OCI-LY1 (cell line): ENCODE results near the gene PPP2R2C.

Experiments
- H2AFZ ChIP-seq: fragments of 200-600 bp; sonication (generic), shearing (Covaris generic); 2 replicates; pipeline ENCODE4 v1.6.0; 2014; ENCODE audit warnings: antibody characterized with exemption, mild to moderate bottlenecking, low read length
- H3F3A ChIP-seq: fragments of 200-600 bp; sonication (generic), shearing (Covaris generic); 2 replicates; pipeline ENCODE4 v1.6.0; 2014; ENCODE audit warnings: mild to moderate bottlenecking, antibody characterized with exemption, low read length, moderate library complexity; ENCODE audit not compliant: insufficient read depth
- H3K27ac ChIP-seq: fragments of 200-600 bp; sonication (generic); 2 replicates; pipeline ENCODE4 v1.5.1; 2014; ENCODE audit warnings: low read length, mixed run types, mild to moderate bottlenecking, low read depth; ENCODE audit not compliant: poor library complexity, severe bottlenecking
- H3K27me3 ChIP-seq: fragments of 200-600 bp; sonication (generic); 2 replicates; pipeline ENCODE4 v1.6.0; 2014; ENCODE audit warnings: antibody characterized with exemption, mild to moderate bottlenecking, low read length, moderate library complexity; ENCODE audit not compliant: insufficient read depth
- H3K36me3 ChIP-seq: fragments of 200-600 bp; sonication (generic); 2 replicates; pipeline ENCODE4 v1.6.1; 2014; ENCODE audit warnings: mild to moderate bottlenecking, antibody characterized with exemption, low read length, moderate library complexity, mixed read lengths; ENCODE audit not compliant: insufficient read depth
- H3K4me1 ChIP-seq: fragments of 200-600 bp; sonication (generic); 2 replicates; pipeline ENCODE4 v1.5.1; 2014; ENCODE audit warnings: mild to moderate bottlenecking, low read length, moderate library complexity; ENCODE audit not compliant: insufficient read depth, severe bottlenecking
- H3K4me2 ChIP-seq: fragments of 200-600 bp; sonication (generic), shearing (Covaris generic); 2 replicates; pipeline ENCODE4 v1.6.1; 2014; ENCODE audit warnings: low read length
- H3K4me3 ChIP-seq: fragments of 200-600 bp; sonication (generic); 2 replicates; pipeline ENCODE4 v1.5.1; 2014; ENCODE audit warnings: low read length, low read depth, mild to moderate bottlenecking, mixed read lengths; ENCODE audit not compliant: poor library complexity, severe bottlenecking
- H3K79me2 ChIP-seq: fragments of 200-600 bp; shearing (Covaris generic); 2 replicates; pipeline ENCODE4 v1.6.1; 2016; ENCODE audit warnings: mixed run types, low read length, mixed read lengths; ENCODE audit not compliant: insufficient read depth
- H3K9ac ChIP-seq: fragments of 200-600 bp; sonication (generic), shearing (Covaris generic); 2 replicates; pipeline ENCODE4 v1.6.1; 2014; ENCODE audit warnings: mild to moderate bottlenecking, low read length, mixed read lengths
- H3K9me2 ChIP-seq: fragments of 200-600 bp; sonication (generic), shearing (Covaris generic); 2 replicates; pipeline ENCODE4 v1.6.1; 2014; ENCODE audit warnings: low read depth, mild to moderate bottlenecking, low read length, mixed read lengths
- H3K9me3 ChIP-seq: fragments of 200-600 bp; shearing (Covaris generic); 2 replicates; pipeline ENCODE4 v1.6.1; 2014; ENCODE audit warnings: low read length, mixed read lengths
- H4K20me1 ChIP-seq: fragments of 200-600 bp; sonication (generic), shearing (Covaris generic); 2 replicates; pipeline ENCODE4 v1.6.0; 2016; ENCODE audit warnings: mild to moderate bottlenecking, low read length; ENCODE audit not compliant: insufficient read depth
- CTCF ChIP-seq: fragments of 200-600 bp; sonication (generic), shearing (Covaris generic); IDR thresholded peaks from 2 replicates; pipeline ENCODE4 v1.5.1; 2017; ENCODE audit warnings: mild to moderate bottlenecking, antibody characterized with exemption, low read length, moderate library complexity, mixed read lengths
- EZH2 ChIP-seq: fragments of 200-600 bp; sonication (generic), shearing (Covaris generic); IDR thresholded peaks from 2 replicates; pipeline ENCODE4 v1.8.0; 2017; ENCODE audit warnings: borderline replicate concordance, mixed run types, mild to moderate bottlenecking, antibody characterized with exemption, low read length, moderate library complexity, mixed read lengths

Gene PPP2R2C

GRCh38 chr4:6474705-6475457 is 2.5 kb upstream of the PPP2R2C start:
- TF ChIP-seq CTCF (no peak), EZH2 (no peak)
- Histone ChIP-seq H3K36me3 (no peaks in the 10 kb centered on the region), H3F3A (no peaks in the 10 kb centered on the region), H3K27me3 (no peaks in the 10 kb centered on the region), H3K4me1 (no peaks in the 10 kb centered on the region), H3K4me2 (no peak overlapping the region), H3K9me3 (no peaks in the 10 kb centered on the region), H3K9me2 (no peaks in the 10 kb centered on the region), H3K79me2 (no peaks in the 10 kb centered on the region), H4K20me1 (no peaks in the 10 kb centered on the region), H3K4me3 (no peak overlapping the region), H2AFZ (no peak overlapping the region), H3K9ac (no peak overlapping the region), H3K27ac (no peak overlapping the region)

- Histone ChIP-seq H3K9me3 (no peaks in the 10 kb centered on the region), H3K9ac (no peak overlapping the region), H3K79me2 (no peaks in the 10 kb centered on the region), H3K9me2 (no peaks in the 10 kb centered on the region), H3K4me2 (no peak overlapping the region), H4K20me1 (no peaks in the 10 kb centered on the region), H3K36me3 (no peaks in the 10 kb centered on the region), H3K27ac (no peak overlapping the region), H3F3A (no peaks in the 10 kb centered on the region), H3K27me3 (no peaks in the 10 kb centered on the region), H3K4me3 (no peak overlapping the region), H3K4me1 (no peaks in the 10 kb centered on the region), H2AFZ (no peak overlapping the region)
- no peak for TF ChIP-seq EZH2
- TF ChIP-seq CTCF: no peak
These were observed 1.7 kb upstream of the PPP2R2C start for GRCh38 chr4:6474053-6474568.

GRCh38 chr4:6473264-6474052 is 1.0 kb upstream of the PPP2R2C start:
- H3K4me1 ChIP-seq: no peaks in the 10 kb centered on the region
- no peak overlapping the region for H2AFZ ChIP-seq
- no peak overlapping the region for H3K4me3 ChIP-seq
- no peaks in the 10 kb centered on the region for H3K27me3 ChIP-seq
- H3K9ac ChIP-seq: no peak overlapping the region
- H3K9me3 ChIP-seq: no peaks in the 10 kb centered on the region
- H3K9me2 ChIP-seq: no peaks in the 10 kb centered on the region
- no peak overlapping the region for H3K4me2 ChIP-seq
- H3K79me2 ChIP-seq: no peaks in the 10 kb centered on the region
- H4K20me1 ChIP-seq: no peaks in the 10 kb centered on the region
- no peaks in the 10 kb centered on the region for H3K36me3 ChIP-seq
- no peak for TF ChIP-seq CTCF
- TF ChIP-seq EZH2: no peak
- no peak overlapping the region for H3K27ac ChIP-seq
- H3F3A ChIP-seq: no peaks in the 10 kb centered on the region
